ENCODE data around the gene PKP3.
A peak's percentile ranks its signal among the peaks of the same experiment; 100 is the strongest.
"Not testable (repeated sequence)": the region's sequence is repeated elsewhere in the genome, so short reads cannot be mapped to it uniquely, and the experiment has no call there.

PKP3 gene, protein sequence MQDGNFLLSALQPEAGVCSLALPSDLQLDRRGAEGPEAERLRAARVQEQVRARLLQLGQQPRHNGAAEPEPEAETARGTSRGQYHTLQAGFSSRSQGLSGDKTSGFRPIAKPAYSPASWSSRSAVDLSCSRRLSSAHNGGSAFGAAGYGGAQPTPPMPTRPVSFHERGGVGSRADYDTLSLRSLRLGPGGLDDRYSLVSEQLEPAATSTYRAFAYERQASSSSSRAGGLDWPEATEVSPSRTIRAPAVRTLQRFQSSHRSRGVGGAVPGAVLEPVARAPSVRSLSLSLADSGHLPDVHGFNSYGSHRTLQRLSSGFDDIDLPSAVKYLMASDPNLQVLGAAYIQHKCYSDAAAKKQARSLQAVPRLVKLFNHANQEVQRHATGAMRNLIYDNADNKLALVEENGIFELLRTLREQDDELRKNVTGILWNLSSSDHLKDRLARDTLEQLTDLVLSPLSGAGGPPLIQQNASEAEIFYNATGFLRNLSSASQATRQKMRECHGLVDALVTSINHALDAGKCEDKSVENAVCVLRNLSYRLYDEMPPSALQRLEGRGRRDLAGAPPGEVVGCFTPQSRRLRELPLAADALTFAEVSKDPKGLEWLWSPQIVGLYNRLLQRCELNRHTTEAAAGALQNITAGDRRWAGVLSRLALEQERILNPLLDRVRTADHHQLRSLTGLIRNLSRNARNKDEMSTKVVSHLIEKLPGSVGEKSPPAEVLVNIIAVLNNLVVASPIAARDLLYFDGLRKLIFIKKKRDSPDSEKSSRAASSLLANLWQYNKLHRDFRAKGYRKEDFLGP

GRCh38 chr11:394034-394857, at the start of gene PKP3:
Gene PKP3, plus strand, starts transcription at chr11:394209. Its CDS starts 84 bp downstream, at chr11:394293.
- Histone ChIP-seq H3K36me3 (ENCODE audit: control insufficient read depth, insufficient read depth, low read length, severe bottlenecking) (no peaks in the 10 kb centered on the region), H3K4me1 (ENCODE audit: control insufficient read depth, insufficient read depth, low read length) (peaks cover 19% of the 10 kb centered on the region), H3K9me3 (ENCODE audit: control insufficient read depth, low read length) (no peaks in the 10 kb centered on the region), H3K27me3 (replicated peaks; ENCODE audit: control insufficient read depth, insufficient read depth, low read length) (no peaks in the 10 kb centered on the region), H3K4me3 (ENCODE audit: low read length) (peak within 1 kb of the TSS; percentile 37), H3K9ac (ENCODE audit: low read length) (peak within 1 kb of the TSS; percentile 69)
- no peak for DNase-seq (ENCODE audit: low read depth)

GRCh38 chr11:344836-345578, 49.0 kb upstream of the PKP3 start:
- Histone ChIP-seq H3K9ac (ENCODE audit: low read length) (no peak overlapping the region), H3K4me1 (ENCODE audit: control insufficient read depth, insufficient read depth, low read length) (no peaks in the 10 kb centered on the region)
- no peak for DNase-seq (ENCODE audit: low read depth)

GRCh38 chr11:346529-346928, 47.5 kb upstream of the PKP3 start:
- DNase-seq (ENCODE audit: low read depth), result no peak
- Histone ChIP-seq H3K36me3 (ENCODE audit: control insufficient read depth, insufficient read depth, low read length, severe bottlenecking) (no peaks in the 10 kb centered on the region), H3K27me3 (replicated peaks; ENCODE audit: control insufficient read depth, insufficient read depth, low read length) (no peaks in the 10 kb centered on the region), H3K9me3 (ENCODE audit: control insufficient read depth, low read length) (no peaks in the 10 kb centered on the region), H3K4me3 (ENCODE audit: low read length) (no peak overlapping the region), H3K9ac (ENCODE audit: low read length) (no peak overlapping the region), H3K4me1 (ENCODE audit: control insufficient read depth, insufficient read depth, low read length) (peaks cover 7% of the 10 kb centered on the region)

More at GRCh38 chr11:344836-345578, 49.0 kb upstream of the PKP3 start:
- Histone ChIP-seq H3K27me3 (replicated peaks; ENCODE audit: control insufficient read depth, insufficient read depth, low read length) (no peaks in the 10 kb centered on the region), H3K9me3 (ENCODE audit: control insufficient read depth, low read length) (no peaks in the 10 kb centered on the region), H3K4me3 (ENCODE audit: low read length) (no peak overlapping the region), H3K36me3 (ENCODE audit: control insufficient read depth, insufficient read depth, low read length, severe bottlenecking) (no peaks in the 10 kb centered on the region)

DNA sequence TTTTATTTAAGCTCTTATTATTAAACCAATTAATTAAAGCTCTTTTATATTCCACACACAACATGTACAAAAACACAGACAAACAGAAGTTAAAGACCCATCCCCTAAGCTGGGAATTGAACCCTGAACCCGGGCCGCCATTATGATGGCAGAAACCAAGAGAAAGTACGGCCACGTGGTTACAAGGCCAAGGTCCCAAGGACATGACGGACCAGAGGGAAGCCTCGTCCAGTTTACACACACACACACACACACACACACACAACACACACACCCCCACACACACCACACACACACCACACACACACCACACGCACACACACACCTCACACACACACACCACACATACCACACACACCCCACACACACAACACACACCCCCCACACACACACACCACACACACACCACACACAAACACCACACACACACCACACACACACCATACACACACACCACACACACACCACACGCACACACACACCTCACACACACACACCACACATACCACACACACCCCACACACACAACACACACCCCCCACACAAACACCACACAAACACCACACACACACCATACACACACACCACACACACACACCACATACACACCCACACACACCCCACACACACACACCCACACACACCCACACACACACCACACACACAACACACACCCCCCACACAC, 44.6 kb upstream of the PKP3 start:
- H3K9ac ChIP-seq (ENCODE audit: low read length); H3K36me3 ChIP-seq (ENCODE audit: control insufficient read depth, insufficient read depth, low read length, severe bottlenecking); H3K27me3 ChIP-seq (replicated peaks; ENCODE audit: control insufficient read depth, insufficient read depth, low read length); H3K9me3 ChIP-seq (ENCODE audit: control insufficient read depth, low read length); H3K4me3 ChIP-seq (ENCODE audit: low read length); DNase-seq (ENCODE audit: low read depth): not testable (repeated sequence)
- peaks cover 24% of the 10 kb centered on the region for H3K4me1 ChIP-seq (ENCODE audit: control insufficient read depth, insufficient read depth, low read length)

GRCh38 chr11:350033-350722, 43.8 kb upstream of the PKP3 start:
- not testable (repeated sequence) for H3K9me3 ChIP-seq (ENCODE audit: control insufficient read depth, low read length); DNase-seq (ENCODE audit: low read depth); H3K4me3 ChIP-seq (ENCODE audit: low read length); H3K27me3 ChIP-seq (replicated peaks; ENCODE audit: control insufficient read depth, insufficient read depth, low read length); H3K36me3 ChIP-seq (ENCODE audit: control insufficient read depth, insufficient read depth, low read length, severe bottlenecking); H3K9ac ChIP-seq (ENCODE audit: low read length)
- peaks cover 30% of the 10 kb centered on the region for H3K4me1 ChIP-seq (ENCODE audit: control insufficient read depth, insufficient read depth, low read length)

- Histone ChIP-seq H3K4me1 (ENCODE audit: control insufficient read depth, insufficient read depth, low read length) (peaks cover 36% of the 10 kb centered on the region), H3K4me3 (ENCODE audit: low read length) (peak overlapping the region; percentile 37), H3K27me3 (replicated peaks; ENCODE audit: control insufficient read depth, insufficient read depth, low read length) (no peaks in the 10 kb centered on the region), H3K9ac (ENCODE audit: low read length) (peak overlapping the region; percentile 54), H3K36me3 (ENCODE audit: control insufficient read depth, insufficient read depth, low read length, severe bottlenecking) (no peaks in the 10 kb centered on the region), H3K9me3 (ENCODE audit: control insufficient read depth, low read length) (no peaks in the 10 kb centered on the region)
- DNase-seq (ENCODE audit: low read depth), result no peak
Observed at GRCh38 chr11:350723-351255, 43.2 kb upstream of the PKP3 start.

- no peak overlapping the region for H3K9ac ChIP-seq (ENCODE audit: low read length)
- H3K27me3 ChIP-seq (replicated peaks; ENCODE audit: control insufficient read depth, insufficient read depth, low read length), result no peaks in the 10 kb centered on the region
- no peak for DNase-seq (ENCODE audit: low read depth)
- no peaks in the 10 kb centered on the region for H3K9me3 ChIP-seq (ENCODE audit: control insufficient read depth, low read length)
- peaks cover 36% of the 10 kb centered on the region for H3K4me1 ChIP-seq (ENCODE audit: control insufficient read depth, insufficient read depth, low read length)
- H3K4me3 ChIP-seq (ENCODE audit: low read length), result no peak overlapping the region
- H3K36me3 ChIP-seq (ENCODE audit: control insufficient read depth, insufficient read depth, low read length, severe bottlenecking), result no peaks in the 10 kb centered on the region
Observed at GRCh38 chr11:351411-351810, 42.6 kb upstream of the PKP3 start.

DNA sequence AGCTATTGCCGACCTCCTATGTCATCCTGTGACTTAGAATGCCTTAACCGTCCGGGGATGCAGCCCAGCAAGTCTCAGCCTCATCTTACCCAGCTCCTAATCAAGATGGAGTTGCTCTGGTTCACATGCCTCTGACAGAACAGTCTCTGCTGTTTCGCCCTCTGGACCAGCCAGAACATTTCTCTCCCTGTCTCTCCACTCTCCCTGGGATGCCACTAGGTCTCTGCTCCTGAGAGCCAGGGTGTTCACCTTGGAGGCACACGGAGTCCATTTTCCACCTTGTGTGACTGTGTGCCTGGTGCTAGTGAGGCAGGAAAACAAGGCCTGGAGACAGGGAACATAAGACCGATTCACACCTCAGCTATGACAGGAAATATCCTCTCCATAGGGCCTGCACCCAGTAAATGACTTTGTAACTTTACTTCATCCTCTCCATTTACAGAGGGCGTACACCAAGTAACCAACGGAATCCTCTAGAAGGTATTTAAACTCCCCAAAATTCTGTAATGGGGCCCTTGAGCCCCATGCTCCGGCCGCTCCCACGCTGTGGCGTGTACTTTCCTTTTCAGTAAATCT, 41.5 kb upstream of the PKP3 start:
- H3K4me3 ChIP-seq (ENCODE audit: low read length), result no peak overlapping the region
- no peak for DNase-seq (ENCODE audit: low read depth)
- H3K9ac ChIP-seq (ENCODE audit: low read length), result peak overlapping the region; percentile 80
- H3K36me3 ChIP-seq (ENCODE audit: control insufficient read depth, insufficient read depth, low read length, severe bottlenecking), result no peaks in the 10 kb centered on the region
- H3K27me3 ChIP-seq (replicated peaks; ENCODE audit: control insufficient read depth, insufficient read depth, low read length), result no peaks in the 10 kb centered on the region
- H3K4me1 ChIP-seq (ENCODE audit: control insufficient read depth, insufficient read depth, low read length), result peaks cover 36% of the 10 kb centered on the region
- no peaks in the 10 kb centered on the region for H3K9me3 ChIP-seq (ENCODE audit: control insufficient read depth, low read length)

DNA sequence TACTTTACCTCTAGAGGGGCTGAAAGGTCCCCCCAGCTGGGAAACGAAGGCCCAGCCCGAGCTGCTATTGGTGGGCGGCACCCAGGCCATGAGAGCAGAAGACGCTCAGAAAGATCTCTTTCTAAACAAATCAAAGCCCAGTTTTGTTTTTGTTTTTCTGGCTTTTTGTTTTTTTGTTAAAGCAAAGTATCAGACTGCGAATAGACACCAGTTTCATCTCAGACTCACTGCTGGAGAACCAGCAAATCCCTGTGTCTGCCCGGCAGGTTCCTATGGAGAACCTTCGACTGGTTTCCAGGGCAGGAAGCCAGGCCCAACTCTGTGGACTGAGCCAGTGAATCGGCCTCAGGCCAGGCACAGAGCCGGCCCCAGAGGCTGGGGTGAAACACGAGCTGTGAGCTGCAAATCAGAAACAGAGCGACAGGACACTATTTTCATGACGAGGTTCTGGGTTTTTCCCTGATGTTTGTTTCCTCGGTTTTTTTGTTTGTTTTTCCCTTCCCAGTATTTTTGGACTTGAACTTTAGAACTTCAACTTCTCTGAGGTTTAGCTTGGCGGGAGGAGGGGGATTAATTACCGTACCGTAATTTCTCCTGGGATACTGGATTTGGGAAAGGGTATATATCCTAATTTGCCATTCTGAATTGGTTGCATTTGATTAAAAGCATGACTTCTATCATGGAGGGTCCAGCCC, 40.7 kb upstream of the PKP3 start:
- Histone ChIP-seq H3K9me3 (ENCODE audit: control insufficient read depth, low read length) (no peaks in the 10 kb centered on the region), H3K9ac (ENCODE audit: low read length) (peak overlapping the region; percentile 80), H3K36me3 (ENCODE audit: control insufficient read depth, insufficient read depth, low read length, severe bottlenecking) (no peaks in the 10 kb centered on the region), H3K4me1 (ENCODE audit: control insufficient read depth, insufficient read depth, low read length) (peaks cover 36% of the 10 kb centered on the region), H3K4me3 (ENCODE audit: low read length) (peak overlapping the region; percentile 41), H3K27me3 (replicated peaks; ENCODE audit: control insufficient read depth, insufficient read depth, low read length) (no peaks in the 10 kb centered on the region)
- peak; percentile 97 for DNase-seq (ENCODE audit: low read depth)
